Neural cell (in vitro differentiated cells): ENCODE data around the gene MYO5A. TPM values are rescaled to one million over a fixed set of nuclear protein-coding genes. Genes with fewer than 3 reads are reported as not detected.

Experiments
- H2AFZ ChIP-seq: fragments of 200-600, 300-800 bp; sonication (generic), shearing (Covaris generic); 2 replicates; pipeline ENCODE4 v1.6.0; 2014; ENCODE audit warnings: low read depth, mild to moderate bottlenecking, antibody characterized with exemption, low read length, moderate library complexity
- H3F3A ChIP-seq: fragments of 200-600 bp; shearing (Covaris generic); 2 replicates; pipeline ENCODE4 v1.6.1; 2016; ENCODE audit warnings: mild to moderate bottlenecking, moderate library complexity, mixed read lengths, antibody characterized with exemption, low read length; ENCODE audit not compliant: insufficient read depth, poor library complexity, severe bottlenecking
- H3K27ac ChIP-seq: fragments of 200-600, 300-800 bp; sonication (generic), shearing (Covaris generic); 2 replicates; pipeline ENCODE4 v1.5.1; 2014; ENCODE audit warnings: mild to moderate bottlenecking, low read length, moderate library complexity
- H3K27me3 ChIP-seq: fragments of 300-800, 200-600 bp; sonication (generic), shearing (Covaris generic); 2 replicates; pipeline ENCODE4 v1.6.0; 2014; ENCODE audit warnings: mild to moderate bottlenecking, low read depth, low read length, moderate library complexity; ENCODE audit not compliant: insufficient read depth
- H3K36me3 ChIP-seq: fragments of 300-800, 200-600 bp; sonication (generic), shearing (Covaris generic); 2 replicates; pipeline ENCODE4 v1.5.1; 2014; ENCODE audit warnings: mild to moderate bottlenecking, antibody characterized with exemption, low read length, moderate library complexity; ENCODE audit not compliant: insufficient read depth
- H3K4me2 ChIP-seq: fragments of 300-800, 200-600 bp; sonication (generic), shearing (Covaris generic); 2 replicates; pipeline ENCODE4 v1.6.0; 2014; ENCODE audit warnings: mild to moderate bottlenecking, low read length
- H3K4me3 ChIP-seq: fragments of 300-800, 200-600 bp; sonication (generic), shearing (Covaris generic); 2 replicates; pipeline ENCODE4 v1.5.1; 2014; ENCODE audit warnings: mild to moderate bottlenecking, low read length, moderate library complexity
- H3K79me2 ChIP-seq: fragments of 200-600 bp; shearing (Covaris generic); replicated peaks from 2 replicates; pipeline ENCODE4 v1.6.0; 2014; ENCODE audit warnings: mild to moderate bottlenecking, low read length, moderate library complexity; ENCODE audit not compliant: insufficient read depth
- H3K9ac ChIP-seq: fragments of 300-800, 200-600 bp; sonication (generic), shearing (Covaris generic); 2 replicates; pipeline ENCODE4 v1.6.1; 2016; ENCODE audit warnings: mild to moderate bottlenecking, low read length, mixed read lengths
- H3K9me2 ChIP-seq: fragments of 200-600 bp; shearing (Covaris generic); 2 replicates; pipeline ENCODE4 v1.6.1; 2016; ENCODE audit warnings: mild to moderate bottlenecking, low read length, mixed read lengths; ENCODE audit not compliant: insufficient read depth
- H3K9me3 ChIP-seq: fragments of 200-600, 300-800 bp; sonication (generic), shearing (Covaris generic); 2 replicates; pipeline ENCODE4 v1.6.1; 2016; ENCODE audit warnings: mild to moderate bottlenecking, mixed run types, low read length, moderate library complexity, mixed read lengths
- H4K20me1 ChIP-seq: fragments of 200-600 bp; shearing (Covaris generic); 2 replicates; pipeline ENCODE4 v1.6.1; 2016; ENCODE audit warnings: mild to moderate bottlenecking, mixed run types; ENCODE audit not compliant: insufficient read depth
- EP300 ChIP-seq: fragments of 450-650 bp; conservative IDR thresholded peaks from 2 replicates; pipeline ENCODE4 v1.6.1; 2014; ENCODE audit warnings: antibody characterized with exemption, mild to moderate bottlenecking, moderate library complexity; ENCODE audit not compliant: poor library complexity, severe bottlenecking
- EZH2 ChIP-seq: fragments of 200-600, 300-800 bp; shearing (Covaris generic), sonication (generic); IDR thresholded peaks from 2 replicates; pipeline ENCODE4 v1.6.1; 2014; ENCODE audit warnings: antibody characterized with exemption, low read length, borderline replicate concordance, mild to moderate bottlenecking; ENCODE audit not compliant: insufficient read depth, poor library complexity, severe bottlenecking
- MXI1 ChIP-seq: fragments of 450-650 bp; conservative IDR thresholded peaks from 2 replicates; pipeline ENCODE4 v1.6.1; 2014; ENCODE audit warnings: antibody characterized with exemption, mild to moderate bottlenecking; ENCODE audit not compliant: poor library complexity, severe bottlenecking
- POLR2AphosphoS5 ChIP-seq: IDR thresholded peaks from 2 replicates; pipeline ENCODE4 v1.6.1; 2012
- RAD21 ChIP-seq: fragments of 450-650 bp; conservative IDR thresholded peaks from 2 replicates; pipeline ENCODE4 v1.6.1; 2014; ENCODE audit warnings: antibody characterized with exemption, mild to moderate bottlenecking, moderate library complexity
- SMC3 ChIP-seq: fragments of 450-650 bp; conservative IDR thresholded peaks from 2 replicates; pipeline ENCODE4 v1.6.1; 2014; ENCODE audit warnings: antibody characterized with exemption, mild to moderate bottlenecking, moderate library complexity; ENCODE audit not compliant: poor library complexity
- TAF1 ChIP-seq: IDR thresholded peaks from 2 replicates; pipeline ENCODE4 v1.6.1; 2012; ENCODE audit warnings: low read depth
- polyA plus RNA-seq: library from polyadenylated mRNA; depleted of rRNA; stranded (reverse); fragments of >200 nt; gene quantifications from 2 replicates; pipeline ENCODE4 v1.2.3, GENCODE V29; 2014
- TF ChIP-seq, protein P1 (sequence below): fragments of 450-650 bp; IDR thresholded peaks from 2 replicates; pipeline ENCODE4 v1.5.1; 2014; ENCODE audit warnings: antibody characterized with exemption, mild to moderate bottlenecking, moderate library complexity; ENCODE audit not compliant: poor library complexity, severe bottlenecking
- TF ChIP-seq, protein P2 (sequence below): IDR thresholded peaks from 2 replicates; pipeline ENCODE4 v1.6.1; 2012; ENCODE audit warnings: borderline replicate concordance

The MYO5A gene
- polyA plus RNA-seq, 1 donor from 2014 or later: 43.8 TPM

DNA sequence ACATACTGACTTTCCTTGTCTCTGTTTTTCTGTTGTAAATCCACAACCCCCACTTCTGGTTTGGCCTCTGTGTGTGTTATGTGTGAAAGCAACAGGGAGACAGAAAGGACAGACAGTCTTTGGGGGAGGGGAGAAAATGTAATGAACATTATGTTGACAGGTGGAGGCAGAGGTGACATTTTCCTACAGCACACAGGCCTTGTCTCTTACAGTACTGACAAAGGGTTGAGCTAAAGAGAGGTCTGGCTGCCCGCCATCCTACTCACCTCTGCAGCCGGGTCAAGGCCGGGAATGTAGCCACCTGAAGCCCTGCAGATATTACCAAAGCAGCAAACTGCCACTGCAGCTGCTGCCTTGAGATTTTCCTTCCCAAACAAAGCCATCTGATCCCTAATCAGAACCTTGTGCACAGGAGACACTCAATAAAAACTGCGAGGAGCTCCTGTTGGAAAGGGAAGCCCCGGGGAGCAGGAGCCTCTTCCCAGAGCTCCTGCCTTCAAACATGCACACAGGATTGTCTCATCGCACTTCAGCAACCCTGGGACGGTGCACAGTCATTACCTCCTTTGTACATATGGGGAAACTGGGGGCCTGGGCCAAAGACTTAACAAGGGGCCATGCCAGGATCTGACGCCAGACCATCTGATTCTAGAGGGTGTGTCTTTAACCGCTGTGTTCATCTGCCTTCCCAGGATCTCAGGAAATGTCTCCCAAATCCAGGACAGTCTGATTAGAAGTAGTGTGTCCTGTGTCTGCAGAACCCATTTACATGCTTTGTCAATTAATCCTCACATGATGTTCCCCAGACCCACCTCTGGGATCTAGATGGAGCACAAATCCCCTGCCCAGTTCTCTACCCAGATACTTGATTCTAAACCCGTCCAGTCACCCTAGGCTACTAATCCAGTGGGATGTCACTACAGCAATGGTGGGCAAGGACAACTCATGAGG, 247.3 kb downstream of the MYO5A start:
- peak overlapping the region; percentile 7 for H2AFZ ChIP-seq
- peak overlapping the region; percentile 51 for H3K27ac ChIP-seq

DNA sequence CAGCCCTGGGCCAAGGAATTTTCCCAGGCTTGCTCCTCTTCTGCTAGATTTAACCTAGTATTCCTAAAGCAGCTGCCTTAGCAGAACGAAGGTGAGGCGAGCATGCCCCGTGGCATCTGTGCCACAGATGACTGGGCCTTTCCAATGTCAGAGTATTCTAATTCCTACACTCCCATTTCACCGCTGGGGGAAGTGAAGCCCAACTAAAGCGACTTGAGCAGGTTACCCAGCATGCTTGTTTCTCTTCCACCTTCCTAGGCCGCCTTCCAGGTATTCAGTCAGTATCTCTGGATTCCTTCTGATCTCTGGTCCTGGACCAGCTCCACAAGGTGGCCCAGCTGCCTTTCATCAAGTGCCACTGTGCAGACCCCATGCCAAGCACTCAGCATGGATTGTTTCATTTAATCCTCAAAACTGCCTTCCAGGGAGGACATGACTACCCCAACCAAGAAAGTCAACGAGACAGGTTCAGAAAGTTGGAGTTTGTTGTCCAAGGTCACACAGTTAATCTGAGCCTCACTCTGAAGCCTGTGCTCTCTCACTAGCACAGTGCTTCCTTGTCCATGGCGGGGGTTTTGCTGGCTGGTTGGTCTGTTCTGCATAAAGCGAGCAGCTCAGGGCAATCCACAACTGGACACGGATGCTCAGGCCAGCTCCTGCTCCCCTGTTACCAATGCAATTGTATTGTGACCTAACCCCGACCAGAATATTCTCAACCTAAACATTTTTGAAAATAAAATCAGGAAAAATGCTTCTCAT, 248.2 kb downstream of the MYO5A start:
- Histone ChIP-seq H3K9ac (peak overlapping the region; percentile 35), H4K20me1 (no peaks in the 10 kb centered on the region), H3K79me2 (no peaks in the 10 kb centered on the region), H3F3A (no peaks in the 10 kb centered on the region), H2AFZ (peak overlapping the region; percentile 7), H3K9me3 (no peaks in the 10 kb centered on the region), H3K9me2 (no peaks in the 10 kb centered on the region), H3K27ac (no peak overlapping the region), H3K4me3 (no peak overlapping the region), H3K27me3 (no peaks in the 10 kb centered on the region), H3K4me2 (no peak overlapping the region), H3K36me3 (no peaks in the 10 kb centered on the region)
- no peak for TF ChIP-seq MXI1
- TF ChIP-seq EP300: no peak
- no peak for TF ChIP-seq RAD21
- TF ChIP-seq EZH2: no peak
- TF ChIP-seq POLR2AphosphoS5: no peak
- TF ChIP-seq, protein P1, sequence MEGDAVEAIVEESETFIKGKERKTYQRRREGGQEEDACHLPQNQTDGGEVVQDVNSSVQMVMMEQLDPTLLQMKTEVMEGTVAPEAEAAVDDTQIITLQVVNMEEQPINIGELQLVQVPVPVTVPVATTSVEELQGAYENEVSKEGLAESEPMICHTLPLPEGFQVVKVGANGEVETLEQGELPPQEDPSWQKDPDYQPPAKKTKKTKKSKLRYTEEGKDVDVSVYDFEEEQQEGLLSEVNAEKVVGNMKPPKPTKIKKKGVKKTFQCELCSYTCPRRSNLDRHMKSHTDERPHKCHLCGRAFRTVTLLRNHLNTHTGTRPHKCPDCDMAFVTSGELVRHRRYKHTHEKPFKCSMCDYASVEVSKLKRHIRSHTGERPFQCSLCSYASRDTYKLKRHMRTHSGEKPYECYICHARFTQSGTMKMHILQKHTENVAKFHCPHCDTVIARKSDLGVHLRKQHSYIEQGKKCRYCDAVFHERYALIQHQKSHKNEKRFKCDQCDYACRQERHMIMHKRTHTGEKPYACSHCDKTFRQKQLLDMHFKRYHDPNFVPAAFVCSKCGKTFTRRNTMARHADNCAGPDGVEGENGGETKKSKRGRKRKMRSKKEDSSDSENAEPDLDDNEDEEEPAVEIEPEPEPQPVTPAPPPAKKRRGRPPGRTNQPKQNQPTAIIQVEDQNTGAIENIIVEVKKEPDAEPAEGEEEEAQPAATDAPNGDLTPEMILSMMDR: no peak
- no peak for TF ChIP-seq TAF1
- no peak for TF ChIP-seq SMC3
- TF ChIP-seq, protein P2, sequence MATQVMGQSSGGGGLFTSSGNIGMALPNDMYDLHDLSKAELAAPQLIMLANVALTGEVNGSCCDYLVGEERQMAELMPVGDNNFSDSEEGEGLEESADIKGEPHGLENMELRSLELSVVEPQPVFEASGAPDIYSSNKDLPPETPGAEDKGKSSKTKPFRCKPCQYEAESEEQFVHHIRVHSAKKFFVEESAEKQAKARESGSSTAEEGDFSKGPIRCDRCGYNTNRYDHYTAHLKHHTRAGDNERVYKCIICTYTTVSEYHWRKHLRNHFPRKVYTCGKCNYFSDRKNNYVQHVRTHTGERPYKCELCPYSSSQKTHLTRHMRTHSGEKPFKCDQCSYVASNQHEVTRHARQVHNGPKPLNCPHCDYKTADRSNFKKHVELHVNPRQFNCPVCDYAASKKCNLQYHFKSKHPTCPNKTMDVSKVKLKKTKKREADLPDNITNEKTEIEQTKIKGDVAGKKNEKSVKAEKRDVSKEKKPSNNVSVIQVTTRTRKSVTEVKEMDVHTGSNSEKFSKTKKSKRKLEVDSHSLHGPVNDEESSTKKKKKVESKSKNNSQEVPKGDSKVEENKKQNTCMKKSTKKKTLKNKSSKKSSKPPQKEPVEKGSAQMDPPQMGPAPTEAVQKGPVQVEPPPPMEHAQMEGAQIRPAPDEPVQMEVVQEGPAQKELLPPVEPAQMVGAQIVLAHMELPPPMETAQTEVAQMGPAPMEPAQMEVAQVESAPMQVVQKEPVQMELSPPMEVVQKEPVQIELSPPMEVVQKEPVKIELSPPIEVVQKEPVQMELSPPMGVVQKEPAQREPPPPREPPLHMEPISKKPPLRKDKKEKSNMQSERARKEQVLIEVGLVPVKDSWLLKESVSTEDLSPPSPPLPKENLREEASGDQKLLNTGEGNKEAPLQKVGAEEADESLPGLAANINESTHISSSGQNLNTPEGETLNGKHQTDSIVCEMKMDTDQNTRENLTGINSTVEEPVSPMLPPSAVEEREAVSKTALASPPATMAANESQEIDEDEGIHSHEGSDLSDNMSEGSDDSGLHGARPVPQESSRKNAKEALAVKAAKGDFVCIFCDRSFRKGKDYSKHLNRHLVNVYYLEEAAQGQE: no peak

More for the DNA sequence above, 247.3 kb downstream of the MYO5A start:
- no peaks in the 10 kb centered on the region for H3K9me3 ChIP-seq
- peak overlapping the region; percentile 35 for H3K9ac ChIP-seq
- H3F3A ChIP-seq: no peaks in the 10 kb centered on the region
- H3K4me3 ChIP-seq: no peak overlapping the region
- H3K79me2 ChIP-seq: no peaks in the 10 kb centered on the region
- no peaks in the 10 kb centered on the region for H3K27me3 ChIP-seq
- no peak overlapping the region for H3K4me2 ChIP-seq
- H3K36me3 ChIP-seq: no peaks in the 10 kb centered on the region
- TF ChIP-seq TAF1 (no peak), RAD21 (no peak), EP300 (peak; percentile 33)
- H3K9me2 ChIP-seq: no peaks in the 10 kb centered on the region
- H4K20me1 ChIP-seq: no peaks in the 10 kb centered on the region
